ENCODE data around the gene MYH10. TPM values are rescaled to one million over a fixed set of nuclear protein-coding genes. Genes with fewer than 3 reads are reported as not detected.

Gene MYH10
- total and polyA plus RNA-seq, 9 of the 15 experiments (the other 6 are each of a cell fraction or from before 2014, with no cell fraction given) = 16.3 to 95.3 (median 39.7) TPM

GRCh38 chr17:8532021-8532420, 98.5 kb downstream of the MYH10 start (continued):
- TF ChIP-seq TCFL5 (CRISPR knock-in tag; conservative IDR thresholded peaks at IDR 0.05) (no peak), ILK (tag; IDR thresholded peaks at IDR 0.05; ENCODE audit: borderline replicate concordance, low read depth) (no peak), ETS1 (conservative IDR thresholded peaks at IDR 0.05; ENCODE audit: control insufficient read depth, low read depth, low read length) (peak; percentile 51; the same call in 1 of the 2 replicates), ZBTB11 (CRISPR knock-in tag; IDR thresholded peaks at IDR 0.05) (0 out of 6 replicates have a peak, but pooled peaks of 1 of the 3 experiments have one; percentile 39), ZNF280B (CRISPR knock-in tag; IDR thresholded peaks at IDR 0.05) (no peak), HDAC1 (IDR thresholded peaks at IDR 0.05) (peak in 1 of 2 experiments; percentile 92; a peak in 2 of 4 replicates), ZNF75A (CRISPR knock-in tag; IDR thresholded peaks at IDR 0.05) (no peak), DEAF1 (CRISPR knock-in tag; IDR thresholded peaks at IDR 0.05) (no peak)

Measured in K562 (cell line).